Measurements from ENCODE around the gene STARD3.
"Not testable (repeated sequence)": the region's sequence is repeated elsewhere in the genome, so short reads cannot be mapped to it uniquely, and the experiment has no call there.

Gene STARD3

GRCh38 chr17:39674179-39674578 is 37.2 kb downstream of the STARD3 start:
- no peak for DNase-seq

- DNase-seq: no peak
These were observed 37.9 kb downstream of the STARD3 start for GRCh38 chr17:39674702-39675389.

GRCh38 chr17:39675390-39676082 is 38.6 kb downstream of the STARD3 start:
- no peak for DNase-seq

DNA sequence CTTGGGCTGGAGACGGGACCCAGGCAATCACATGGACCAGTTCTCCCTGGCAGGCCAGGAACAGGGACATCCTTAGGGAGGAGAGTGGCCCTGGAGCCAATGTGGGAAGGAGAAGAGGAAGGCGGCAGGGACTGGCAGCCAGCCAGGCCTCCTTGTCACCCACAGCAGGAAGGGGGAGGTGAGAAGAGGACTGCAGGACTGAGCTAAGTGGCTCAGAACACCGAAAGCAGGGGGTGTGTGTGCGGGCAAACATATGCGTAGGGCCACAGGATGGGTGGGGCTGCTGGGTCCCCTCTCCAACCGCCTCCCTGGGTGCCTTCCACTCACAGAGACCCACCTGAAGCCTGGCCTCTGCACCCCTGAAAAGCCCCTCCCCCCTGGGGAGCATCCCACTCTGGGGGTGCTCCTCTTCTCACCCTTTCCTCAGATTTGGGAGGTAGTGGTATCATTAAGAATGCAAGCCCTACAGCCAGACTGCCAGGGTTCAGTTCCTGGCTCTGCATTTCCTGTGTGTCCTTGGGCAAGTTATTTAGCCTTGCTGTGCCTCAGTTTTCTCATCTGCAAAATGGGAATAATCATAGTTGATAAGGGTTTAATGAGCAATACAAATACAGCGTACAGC is 39.4 kb downstream of the STARD3 start:
- peak; percentile 36 for DNase-seq

DNA sequence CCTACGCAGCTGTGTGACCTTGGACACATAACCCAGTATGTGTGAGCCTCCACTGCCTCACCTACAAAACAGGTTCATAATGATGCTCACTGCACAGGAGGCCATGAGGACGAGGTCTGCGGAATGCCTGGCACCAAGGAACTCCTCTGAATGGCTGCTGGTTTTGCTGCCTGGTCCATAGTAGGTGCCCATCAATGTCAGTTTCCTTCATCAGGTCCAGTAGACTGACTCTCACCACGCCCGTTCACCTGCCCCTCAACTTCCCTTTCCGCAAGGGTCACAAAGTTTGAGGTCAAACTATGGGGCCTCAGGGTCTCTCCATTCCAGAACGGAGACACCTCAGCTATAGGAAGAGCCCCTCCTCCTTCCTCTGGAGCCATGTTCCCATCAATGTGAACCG is 40.1 kb downstream of the STARD3 start:
- DNase-seq: no peak

DNA sequence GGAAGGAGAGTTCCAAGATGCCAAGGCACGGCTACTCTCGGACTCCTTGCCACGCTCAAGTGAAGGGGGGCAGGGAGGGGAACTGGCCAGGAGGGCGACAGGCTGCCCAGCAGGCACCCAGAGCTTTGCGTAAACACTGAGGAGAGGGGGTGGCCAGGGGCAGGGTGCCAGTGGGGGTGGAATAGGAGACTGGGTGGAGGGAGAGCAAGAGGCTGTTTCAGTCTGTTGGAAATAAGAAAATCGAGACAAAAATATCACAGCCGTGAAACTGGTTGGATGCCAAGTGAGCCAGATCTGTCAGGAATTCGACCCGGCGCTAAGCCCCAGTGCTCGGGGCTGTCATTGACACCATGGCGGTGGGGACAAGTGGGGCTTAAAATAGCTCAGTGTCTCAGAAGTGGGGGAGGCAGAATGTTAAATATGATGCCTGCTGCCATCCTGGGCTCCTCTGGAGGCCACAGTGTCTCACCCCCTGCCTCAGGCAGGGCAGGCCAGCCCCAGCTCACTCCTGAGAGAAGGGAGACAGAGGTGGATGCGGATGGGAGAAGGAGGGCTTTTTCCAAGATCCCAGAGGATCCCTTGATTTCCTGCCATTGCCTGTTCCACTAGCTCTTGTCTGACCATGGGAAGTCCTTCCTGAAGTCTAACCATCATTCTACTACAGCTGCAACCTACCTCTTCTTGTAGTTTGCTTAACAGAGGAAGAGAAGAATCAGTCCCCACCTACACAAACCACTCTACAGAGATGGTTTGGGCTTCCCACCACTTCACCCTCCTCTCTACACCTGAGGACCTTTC is 40.8 kb downstream of the STARD3 start:
- DNase-seq: no peak

DNA sequence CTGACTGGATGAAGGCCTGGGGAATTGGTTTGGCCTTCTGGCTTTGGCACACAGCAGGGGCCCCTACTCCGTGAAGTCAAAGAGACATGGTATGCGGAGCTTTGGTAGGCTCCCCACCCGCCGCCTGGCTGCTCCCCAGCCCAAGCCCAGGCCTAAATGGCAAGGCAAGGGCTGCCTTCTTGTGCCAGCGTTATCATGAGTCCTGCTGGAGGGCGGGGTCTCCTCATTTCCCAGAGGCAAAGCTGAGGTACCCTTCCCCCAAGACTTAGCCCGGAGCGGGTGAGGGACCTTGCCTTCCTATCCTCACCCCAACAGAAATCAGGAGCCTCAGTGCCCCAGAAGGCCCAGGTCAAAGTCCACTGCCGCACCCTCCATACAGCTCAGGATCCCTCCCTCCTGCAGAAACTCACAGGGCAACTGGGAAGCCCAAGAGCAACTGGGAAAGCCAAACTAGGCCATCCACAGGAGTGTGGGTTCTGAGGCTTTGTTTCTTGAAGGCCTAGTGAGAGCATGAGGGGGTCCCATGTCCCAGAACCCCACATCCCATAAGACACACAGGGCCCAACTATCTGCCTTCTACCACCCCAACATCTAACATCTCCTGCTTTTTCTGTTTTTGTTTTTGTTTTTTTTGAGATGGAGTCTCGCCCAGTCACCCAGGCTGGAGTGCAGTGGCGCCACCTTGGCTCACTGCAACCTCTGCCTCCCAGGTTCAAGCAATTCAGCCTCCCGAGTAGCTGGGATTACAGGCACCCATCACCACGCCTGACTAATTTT is 41.6 kb downstream of the STARD3 start:
- no peak for DNase-seq

GRCh38 chr17:39679521-39680192 is 42.7 kb downstream of the STARD3 start:
- DNase-seq: no peak

DNA sequence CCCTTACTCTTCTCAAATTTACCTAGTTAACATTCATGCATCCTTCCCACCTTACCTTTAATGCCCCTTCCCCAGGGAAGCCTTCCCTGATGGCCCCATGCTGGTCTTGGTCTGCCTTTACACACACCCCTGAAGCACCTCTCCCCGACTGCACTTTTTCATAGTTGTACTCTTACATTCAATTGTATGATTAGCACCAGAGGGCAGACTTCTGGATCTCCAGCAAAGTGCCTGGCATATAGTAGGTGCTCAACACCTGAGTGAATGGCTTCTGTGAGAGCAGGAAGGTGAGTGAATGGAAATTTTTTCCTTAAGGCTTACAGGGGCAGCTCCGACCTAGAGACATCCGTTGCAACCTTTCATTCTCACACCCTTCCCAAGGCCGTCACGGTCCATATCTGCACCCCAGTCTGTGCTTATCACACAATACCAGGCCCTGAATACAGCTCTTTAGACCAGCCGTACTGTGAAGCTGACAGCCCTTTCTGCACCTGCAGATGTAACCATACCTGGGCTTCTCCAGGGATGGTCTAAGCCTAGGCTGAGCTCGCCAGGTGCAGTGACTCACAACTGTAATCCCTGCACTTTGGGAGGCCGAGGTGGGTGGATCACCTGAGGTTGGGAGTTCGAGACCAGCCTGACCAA is 46.5 kb downstream of the STARD3 start:
- no peak for DNase-seq

DNA sequence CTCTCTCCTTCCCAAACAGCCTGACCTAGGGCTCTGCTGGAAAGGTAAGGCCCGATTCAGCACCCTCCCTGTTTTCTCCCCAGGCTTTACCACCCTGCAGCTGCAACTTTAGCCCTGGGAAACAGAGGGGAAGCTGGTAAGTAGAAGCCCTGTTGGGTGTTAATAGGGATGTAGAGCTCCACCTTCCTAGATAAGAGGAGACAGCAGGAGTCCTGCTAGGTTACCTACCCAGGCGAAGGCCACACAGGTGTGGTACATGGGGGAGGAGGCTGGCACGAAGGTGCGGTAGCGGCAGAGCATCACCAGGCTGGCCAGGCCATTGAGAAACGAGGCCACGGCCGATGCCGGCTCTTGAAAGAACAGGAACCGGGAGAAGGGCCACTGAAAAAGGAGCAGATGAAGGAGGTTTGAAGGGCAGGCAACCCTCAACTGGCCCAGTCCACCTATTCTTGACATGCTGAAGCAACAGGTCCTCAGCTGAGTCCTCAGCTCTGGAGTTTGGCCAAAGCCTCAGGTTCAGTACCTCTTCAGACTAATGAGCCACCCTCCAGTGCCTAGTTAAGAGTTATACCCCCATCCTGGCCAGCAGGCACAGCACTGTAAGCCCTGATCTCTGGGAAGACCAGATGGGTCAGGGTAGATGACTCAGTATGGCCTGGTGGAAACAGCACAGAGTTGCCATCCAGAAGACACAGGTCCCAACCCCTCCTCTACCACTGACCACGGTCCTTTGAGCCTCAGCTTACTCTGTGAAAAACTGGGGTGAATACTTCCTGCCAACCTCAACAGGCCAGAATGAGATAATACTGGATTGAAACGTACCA is 47.6 kb downstream of the STARD3 start:
- no peak for DNase-seq

- DNase-seq: no peak
These were observed 50.2 kb downstream of the STARD3 start for GRCh38 chr17:39687101-39687545.

DNA sequence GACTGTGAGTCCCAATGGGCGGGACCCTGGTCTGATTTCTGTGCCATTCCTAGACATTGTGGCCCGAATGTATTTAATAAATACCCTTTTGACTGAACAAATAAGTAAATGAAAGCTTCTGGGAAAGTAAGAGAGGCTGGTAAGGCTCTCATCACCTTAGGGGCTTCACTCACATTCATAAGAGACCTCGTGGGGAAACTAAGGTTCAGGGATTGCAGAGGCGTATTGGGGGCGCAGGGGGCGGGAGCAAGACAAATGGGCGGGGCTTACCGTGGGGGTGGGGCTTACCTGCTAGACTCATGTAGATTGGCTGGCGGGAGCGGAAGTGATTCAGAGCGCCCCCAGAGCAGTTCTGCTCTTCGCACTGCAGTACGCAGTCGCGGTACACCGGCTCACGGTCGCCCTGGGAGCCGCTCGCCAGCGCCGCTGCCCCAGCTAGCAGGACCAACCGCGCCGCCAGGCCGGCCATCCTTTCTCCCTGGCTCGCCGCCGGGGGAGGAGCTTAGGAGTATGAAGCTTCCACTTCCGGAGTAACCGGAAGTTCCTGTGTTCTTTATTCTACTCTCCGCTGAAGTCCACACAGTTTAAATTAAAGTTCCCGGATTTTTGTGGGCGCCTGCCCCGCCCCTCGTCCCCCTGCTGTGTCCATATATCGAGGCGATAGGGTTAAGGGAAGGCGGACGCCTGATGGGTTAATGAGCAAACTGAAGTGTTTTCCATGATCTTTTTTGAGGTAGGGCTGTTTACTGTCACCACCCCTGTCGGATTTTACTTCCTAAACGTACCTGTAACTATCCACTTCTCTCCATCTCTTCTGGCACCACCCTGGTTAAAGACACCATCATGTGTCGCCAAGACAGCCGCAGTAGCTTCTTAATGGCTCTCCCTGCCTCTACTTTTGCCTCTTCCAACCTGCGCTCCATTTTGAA is 50.9 kb downstream of the STARD3 start, which contains the start of gene PGAP3:
PGAP3 (minus strand) TSS at position 512 of the 929 bp plus-strand sequence; CDS start at position 469, 43 bp downstream.
- peak; percentile 84 for DNase-seq

DNA sequence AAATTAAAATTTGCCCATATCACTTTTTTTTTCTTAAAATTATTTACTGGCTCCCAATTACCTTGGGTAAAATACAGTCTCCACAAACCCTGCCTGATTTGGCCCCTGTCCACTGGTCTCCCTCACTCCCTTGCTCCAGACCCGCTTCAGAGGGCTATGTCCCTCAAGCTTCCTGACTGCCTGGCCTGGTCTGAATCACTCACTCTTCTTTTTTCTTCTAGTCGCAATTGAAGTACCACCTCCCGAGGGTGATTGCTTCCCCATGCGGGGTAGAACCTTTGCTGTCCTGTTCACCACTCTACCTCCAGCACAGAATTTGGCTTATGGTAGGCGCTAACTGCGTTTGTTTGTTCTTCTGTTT is 51.5 kb downstream of the STARD3 start:
- no peak for DNase-seq

DNA sequence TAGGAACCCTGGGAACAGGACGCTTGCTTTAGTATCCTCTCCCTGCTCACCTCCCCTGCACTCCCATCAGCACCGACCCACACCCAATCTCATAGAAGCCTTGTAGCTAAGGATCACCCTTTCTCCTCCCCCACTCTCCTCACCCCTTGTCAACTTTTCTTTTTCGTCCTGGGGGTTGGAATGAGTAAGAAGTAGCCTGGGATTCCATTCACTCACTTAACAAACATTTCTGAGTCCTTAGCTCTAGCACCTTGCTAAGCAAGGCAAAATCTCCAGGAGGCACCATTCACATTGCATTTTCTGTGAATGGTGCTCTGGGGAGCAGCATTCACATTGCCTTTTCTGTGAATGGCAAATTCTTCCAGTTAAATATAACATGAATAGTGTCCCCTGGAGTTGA is 52.0 kb downstream of the STARD3 start:
- DNase-seq: no peak

- no peak for DNase-seq
These were observed 57.6 kb downstream of the STARD3 start for GRCh38 chr17:39694593-39694992.

DNA sequence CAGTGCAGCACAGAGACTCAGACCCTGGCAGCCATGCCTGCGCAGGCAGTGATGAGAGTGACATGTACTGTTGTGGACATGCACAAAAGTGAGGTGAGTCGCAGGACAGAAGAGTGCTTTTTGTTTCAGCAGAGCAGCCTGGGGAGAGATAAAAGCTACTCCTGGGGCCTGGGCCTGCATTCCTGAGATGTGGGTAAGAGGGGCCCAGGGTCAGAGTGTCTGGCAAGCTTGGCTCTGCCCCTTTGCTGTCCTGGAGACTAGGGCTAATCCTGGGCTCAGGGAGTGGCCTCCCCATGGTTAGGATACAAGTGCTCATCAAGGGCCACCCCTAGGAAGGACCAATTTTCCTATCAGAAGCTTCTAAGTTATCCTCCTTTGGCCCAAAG is 58.1 kb downstream of the STARD3 start:
- DNase-seq: no peak

DNA sequence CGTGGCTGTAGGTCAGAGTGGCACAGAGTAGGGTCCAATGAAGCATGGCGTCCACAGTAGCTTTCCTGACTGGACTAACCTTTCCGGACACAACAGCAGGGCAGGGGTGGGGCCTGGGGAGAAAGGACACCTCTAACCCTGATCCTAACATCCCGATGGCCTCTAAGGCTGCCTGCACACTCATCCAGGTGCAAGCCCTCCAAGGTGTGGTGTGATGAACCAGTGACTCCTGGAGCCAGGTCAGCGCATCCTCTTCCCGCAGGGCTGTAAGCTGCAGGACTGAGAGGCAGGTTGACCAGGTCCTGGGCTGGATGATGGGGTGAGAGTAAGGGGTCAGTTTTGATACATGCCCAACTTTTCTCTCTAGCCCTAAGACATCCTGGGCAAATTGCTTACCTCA is 59.8 kb downstream of the STARD3 start:
- no peak for DNase-seq

DNA sequence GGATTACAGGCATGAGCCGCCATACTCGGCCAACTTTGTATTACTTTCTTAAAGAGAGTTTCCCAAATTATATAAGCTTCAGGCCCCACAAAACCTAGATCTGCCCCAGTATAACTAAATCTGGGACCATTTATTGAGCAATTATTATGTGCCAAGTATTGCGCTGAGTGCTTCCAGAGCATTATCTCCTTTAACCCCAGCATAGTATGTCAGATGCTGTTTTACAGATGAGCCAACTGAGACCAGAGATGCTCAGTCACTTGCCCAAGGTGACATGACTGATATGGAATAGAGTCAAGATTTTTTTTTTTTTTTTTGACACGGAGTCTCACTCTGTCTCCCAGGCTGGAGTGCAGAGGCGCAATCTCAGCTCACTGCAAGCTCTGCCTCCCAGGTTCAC is 61.0 kb downstream of the STARD3 start:
- no peak for DNase-seq

DNA sequence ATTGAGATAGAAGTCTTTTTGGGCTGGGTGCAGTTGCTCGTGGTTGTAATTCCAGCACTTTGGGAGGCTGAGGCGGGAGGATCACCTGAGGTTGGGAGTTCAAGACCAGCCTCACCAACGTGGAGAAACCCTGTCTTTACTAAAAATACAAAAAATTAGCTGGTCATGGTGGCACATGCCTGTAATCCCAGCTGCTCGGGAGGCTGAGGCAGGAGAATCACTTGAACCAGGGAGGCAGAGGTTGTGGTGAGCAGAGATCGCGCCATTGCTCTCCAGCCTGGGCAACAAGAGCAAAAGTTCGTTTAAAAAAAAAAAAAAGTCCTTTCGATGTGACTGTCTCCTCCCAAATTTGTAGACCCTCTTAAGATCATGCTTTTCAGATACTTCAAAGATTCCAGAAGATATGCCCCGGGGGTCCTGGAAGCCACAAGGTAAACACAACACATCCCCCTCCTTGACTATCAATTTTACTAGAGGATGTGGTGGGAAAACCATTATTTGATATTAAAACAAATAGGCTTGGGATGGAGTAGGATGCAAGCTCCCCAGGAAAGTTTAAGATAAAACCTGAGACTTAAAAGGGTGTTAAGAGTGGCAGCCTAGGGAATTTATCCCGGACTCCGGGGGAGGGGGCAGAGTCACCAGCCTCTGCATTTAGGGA is 62.3 kb downstream of the STARD3 start:
- not testable (repeated sequence) for DNase-seq

Measured in activated CD8-positive, alpha-beta memory T cell treated with anti-CD3 and anti-CD28 coated beads, Interleukin-2, amount 50 U/mL, for 4 hours (primary cell).